ENCODE measurements around the gene TBC1D17.
"Not testable (repeated sequence)": the region's sequence is repeated elsewhere in the genome, so short reads cannot be mapped to it uniquely, and the experiment has no call there.

Gene TBC1D17

DNA sequence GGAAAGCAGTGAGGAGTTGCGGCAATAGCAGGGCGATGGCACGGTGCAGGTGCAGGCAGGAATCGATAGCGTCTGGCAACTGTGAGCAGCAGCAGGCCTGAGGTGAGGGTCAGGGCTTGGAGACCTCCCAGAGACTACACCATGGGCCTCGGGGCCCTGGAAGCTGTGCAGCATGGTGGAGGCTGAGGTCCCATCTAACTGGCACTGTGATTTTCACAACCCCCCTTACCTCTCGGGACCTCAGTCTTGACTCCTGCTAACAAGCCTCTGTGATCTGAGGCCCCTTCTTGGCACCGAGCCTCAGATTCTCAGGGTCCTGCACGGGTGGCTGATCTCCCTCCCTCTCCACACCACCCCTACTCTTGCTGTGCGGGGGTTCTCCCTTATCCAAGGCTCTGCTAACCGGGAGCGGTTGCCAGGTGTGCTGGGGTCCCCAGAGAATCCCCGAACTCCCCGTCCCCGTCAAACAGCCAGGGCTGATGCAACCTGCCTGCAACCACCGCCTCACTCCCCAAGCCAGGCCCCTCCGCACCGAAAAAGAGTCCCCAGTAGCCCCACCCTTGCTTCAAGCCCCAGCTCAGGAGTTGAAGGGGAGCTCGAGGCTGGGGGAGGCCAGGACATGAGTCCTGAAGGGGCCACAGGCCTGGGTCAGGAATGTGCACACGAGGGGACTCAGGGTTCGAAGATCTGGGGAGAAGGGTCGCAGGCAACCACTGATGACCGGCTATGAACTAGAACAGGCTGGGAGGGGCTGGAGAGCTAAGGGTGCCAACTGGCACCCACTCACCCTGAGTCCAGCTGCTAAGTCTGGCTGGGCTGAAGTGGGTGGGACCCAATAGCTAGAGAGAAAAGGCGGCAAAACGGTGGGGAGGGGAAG is 46.7 kb downstream of the TBC1D17 start:
- DNase-seq: peak; percentile 34

DNA sequence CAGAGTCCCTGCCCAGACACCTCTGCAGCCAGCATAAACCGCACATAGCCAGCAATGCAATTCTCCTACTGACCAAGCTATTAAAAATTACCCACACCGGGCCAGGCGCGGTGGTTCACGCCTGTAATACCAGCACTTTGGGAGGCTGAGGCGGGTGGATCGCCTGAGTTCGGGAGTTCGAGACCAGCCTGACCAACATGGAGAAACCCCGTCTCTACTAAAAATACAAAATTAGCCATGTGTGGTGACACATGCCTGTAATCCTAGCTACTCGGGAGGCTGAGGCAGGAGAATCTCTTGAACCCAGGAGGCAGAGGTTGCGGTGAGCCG is 47.3 kb downstream of the TBC1D17 start:
- DNase-seq: not testable (repeated sequence)

DNA sequence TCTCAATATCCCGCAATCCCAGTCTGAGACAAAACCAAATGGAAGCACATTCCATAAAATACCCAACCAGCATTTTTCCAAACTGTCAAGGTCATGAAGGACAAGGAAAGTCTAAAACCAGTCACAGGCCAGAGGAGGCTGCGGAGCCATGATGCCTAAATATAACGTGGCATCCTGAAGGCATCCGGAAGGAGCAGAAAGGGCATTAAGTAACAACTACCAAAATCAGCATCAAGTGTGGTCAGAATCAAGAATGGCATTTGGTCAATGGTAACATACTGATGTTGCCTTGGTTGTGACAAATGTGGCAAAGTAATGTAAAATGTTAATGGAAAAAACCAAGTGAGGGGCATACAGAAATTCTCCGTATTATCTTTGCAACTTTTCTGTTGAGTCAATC is 48.0 kb downstream of the TBC1D17 start:
- DNase-seq: no peak

DNA sequence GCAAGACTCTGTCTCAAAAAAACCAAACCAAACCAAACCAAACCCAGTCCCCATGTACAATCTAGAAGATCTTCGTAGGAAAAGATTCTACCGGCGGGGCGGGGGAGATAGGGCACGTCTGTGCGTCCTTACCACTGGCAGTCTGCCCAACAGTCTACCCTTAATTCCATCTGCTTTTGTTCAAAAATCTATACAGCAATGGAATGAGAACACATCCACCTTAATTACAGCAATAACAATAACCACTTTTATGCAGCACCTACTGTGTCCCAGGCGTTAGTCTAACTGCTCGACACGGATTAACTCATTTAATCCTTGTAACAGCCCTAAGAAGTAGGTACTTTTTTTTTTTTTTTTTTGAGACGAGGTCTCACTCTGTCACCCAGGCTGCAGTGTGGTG is 49.0 kb downstream of the TBC1D17 start:
- no peak for DNase-seq

DNA sequence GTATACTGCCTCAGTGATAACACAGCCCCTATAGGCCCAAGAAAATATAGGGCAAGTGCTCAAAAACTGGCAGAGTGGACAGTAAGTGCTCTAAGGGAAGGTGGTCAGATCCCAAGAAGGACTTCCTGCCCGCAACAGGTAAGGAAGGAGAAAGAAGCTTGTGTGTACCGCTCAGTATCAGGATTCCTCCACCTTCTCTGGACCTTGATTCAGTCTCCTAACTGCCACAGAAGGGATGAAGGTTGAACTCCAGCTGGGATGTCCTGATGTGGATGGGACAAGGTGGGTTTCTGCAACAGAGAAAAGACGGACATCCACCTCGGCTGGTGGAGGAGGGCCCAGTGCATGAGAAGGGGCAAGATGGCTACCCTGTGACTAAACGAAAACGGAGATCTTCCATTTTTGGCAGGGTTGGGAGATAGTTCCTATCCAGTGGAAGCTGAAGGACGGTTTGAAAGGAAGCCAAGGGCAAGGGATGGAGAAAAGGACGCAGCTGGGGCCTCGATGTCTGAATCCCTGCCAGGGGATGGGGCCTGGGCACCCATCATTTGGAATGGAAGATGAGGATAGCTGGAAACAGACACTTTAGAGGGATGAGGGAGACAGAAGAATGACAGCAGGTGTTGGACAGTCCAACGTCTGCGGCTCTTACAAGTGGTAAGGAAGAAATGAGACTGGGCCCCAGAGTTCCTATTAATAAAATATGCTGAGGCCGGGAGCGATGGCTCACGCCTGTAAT is 50.2 kb downstream of the TBC1D17 start:
- peak; percentile 14 for DNase-seq

DNA sequence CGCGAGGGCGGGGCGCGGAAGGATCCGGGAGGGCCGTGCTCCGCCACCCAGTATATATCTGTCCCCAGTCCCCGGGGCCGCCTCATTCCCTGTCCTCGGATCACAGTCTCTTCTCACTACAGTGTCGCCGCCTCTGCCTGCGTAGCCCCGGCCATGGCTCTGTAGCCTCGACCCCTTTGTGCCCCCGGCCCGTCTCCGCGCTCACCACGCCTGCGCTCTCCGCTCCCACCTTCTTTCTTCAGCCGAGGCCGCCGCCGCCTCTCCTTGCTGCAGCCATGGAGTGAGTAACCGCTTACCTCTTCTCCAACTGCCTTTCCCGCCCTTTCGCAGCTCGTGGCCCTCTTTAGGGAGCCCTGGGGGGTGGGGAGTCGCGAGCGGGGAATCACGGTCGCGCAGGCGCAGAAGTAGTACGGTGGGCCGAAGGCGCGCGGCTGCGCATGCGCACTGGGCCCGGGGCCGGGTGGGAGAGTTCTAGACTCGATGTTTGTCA is 51.7 kb downstream of the TBC1D17 start, which contains the start of the genes ATF5 and NUP62:
Gene ATF5 (plus strand): TSS at position 85 of the 490 bp plus-strand sequence. CDS start 1,646 bp downstream, outside the sequence.
Gene NUP62 (minus strand): TSS at position 384 of the 490 bp plus-strand sequence. CDS start 19,697 bp downstream, outside the sequence.
- peak; percentile 97 for DNase-seq

DNA sequence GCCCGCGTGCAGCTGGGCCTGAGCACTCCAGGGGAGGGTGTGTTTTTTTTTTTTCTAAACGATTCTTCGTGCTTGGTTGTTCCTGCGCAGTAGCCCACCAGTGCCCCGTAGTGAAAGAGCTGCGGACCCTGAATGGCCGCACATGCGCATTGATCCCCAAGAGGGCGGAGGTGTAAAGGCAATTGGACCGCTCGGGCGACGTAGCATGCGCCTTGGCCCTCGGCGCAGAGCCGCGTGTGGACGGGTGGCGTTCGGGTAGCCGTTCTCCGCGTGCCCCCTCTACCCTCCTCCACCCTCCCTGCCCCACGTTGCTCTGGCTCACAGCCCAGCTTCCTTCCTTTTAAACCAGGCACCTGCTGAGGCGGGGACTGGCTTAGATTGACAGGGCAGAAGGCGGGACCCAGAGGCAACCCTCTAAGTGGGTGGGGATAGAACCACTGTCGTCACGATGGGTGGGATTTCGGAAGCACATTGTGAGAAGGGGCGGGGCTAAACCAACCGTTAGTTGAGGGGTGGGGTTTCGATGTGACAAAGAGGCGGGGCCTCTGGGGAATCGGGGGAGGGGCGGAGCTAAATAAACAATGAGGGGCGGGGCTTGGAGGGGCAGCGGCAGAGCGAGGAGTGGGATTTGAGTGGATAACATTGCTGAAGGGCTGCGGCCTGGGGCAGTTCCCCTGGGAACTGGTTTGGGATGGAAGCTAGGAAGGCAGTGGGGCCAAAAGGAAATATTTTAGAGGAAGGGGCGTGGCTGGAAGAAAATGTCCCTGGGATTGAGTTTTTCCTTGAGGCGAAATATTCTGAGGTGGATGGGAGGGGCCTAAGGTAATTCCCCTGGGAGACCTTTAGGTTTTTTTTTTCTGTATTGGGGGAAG is 52.3 kb downstream of the TBC1D17 start:
- DNase-seq: peak; percentile 99

DNA sequence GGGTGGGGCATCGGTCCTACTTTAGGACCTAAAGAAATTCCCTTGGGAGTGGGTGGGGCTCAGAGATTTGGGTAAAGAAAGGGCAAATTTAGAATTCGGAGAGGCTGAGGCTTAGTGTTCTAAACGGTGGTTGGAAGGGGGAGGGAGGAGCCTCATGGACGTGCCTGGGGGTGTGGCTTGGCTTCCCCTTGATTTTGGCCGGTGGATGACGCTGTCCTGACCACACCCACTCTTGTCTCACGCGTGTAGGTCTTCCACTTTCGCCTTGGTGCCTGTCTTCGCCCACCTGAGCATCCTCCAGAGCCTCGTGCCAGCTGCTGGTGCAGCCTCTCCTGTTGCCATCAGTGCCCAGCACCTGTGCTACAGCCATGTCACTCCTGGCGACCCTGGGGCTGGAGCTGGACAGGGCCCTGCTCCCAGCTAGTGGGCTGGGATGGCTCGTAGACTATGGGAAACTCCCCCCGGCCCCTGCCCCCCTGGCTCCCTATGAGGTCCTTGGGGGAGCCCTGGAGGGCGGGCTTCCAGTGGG is 53.0 kb downstream of the TBC1D17 start:
- no peak for DNase-seq

DNA sequence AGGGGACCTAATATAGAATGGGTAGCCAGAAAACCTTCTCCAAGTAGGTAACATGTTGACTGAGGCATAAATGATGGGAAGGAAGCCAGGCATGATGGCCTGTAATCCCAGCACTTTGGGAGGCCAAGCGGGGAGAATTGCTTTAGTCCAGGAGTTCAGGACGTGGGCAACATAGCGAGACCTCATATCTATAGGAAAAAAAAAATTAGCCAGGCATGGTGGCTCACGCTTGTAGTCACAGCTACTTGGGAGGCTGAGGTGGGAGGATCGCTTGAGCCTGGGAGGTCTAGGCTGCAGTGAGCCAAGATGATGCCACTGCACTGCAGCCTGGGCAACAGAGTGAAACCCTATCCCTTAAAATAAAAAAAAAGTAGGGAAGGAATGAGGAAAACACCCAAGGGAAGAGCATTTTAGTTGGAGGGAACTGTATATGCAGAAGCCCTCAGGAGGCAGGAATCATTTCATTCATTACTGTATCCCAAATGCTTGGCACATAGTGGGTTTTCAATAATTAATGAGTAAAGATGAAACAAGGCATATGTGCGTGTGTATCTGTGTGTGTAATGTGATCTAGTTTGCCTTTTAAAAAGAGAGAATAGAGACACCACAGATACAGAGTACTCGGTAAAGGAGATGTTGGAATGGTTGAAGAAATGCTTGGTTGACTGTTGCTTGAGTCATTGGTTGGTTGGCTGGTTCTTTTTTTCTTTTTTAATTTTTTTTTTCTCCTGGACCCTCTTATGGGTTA is 54.0 kb downstream of the TBC1D17 start:
- DNase-seq: no peak

DNA sequence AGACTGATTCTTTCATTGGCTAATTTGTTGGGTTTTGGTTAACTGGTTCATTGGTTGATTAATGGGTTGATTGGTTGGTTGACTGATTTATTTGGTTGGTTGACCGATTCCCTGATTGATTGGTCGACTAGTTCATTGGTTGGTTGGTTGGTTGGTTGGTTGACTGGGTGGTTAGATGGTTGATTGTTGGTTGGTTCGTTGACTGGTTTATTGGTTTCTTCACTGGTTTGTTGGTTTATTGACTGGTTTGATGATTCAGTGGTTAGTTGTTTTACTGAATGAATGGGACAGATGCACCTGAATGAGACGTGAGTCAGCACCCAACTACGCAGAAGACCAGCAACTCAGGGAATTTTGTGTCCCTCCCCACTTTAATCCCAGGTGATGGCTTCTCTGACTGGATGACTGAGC is 54.5 kb downstream of the TBC1D17 start:
- DNase-seq: no peak

DNA sequence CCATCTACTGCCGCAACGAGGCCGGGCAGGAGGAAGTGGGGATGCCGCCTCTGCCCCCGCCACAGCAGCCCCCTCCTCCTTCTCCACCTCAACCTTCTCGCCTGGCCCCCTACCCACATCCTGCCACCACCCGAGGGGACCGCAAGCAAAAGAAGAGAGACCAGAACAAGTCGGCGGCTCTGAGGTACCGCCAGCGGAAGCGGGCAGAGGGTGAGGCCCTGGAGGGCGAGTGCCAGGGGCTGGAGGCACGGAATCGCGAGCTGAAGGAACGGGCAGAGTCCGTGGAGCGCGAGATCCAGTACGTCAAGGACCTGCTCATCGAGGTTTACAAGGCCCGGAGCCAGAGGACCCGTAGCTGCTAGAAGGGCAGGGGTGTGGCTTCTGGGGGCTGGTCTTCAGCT is 55.2 kb downstream of the TBC1D17 start:
- no peak for DNase-seq

DNA sequence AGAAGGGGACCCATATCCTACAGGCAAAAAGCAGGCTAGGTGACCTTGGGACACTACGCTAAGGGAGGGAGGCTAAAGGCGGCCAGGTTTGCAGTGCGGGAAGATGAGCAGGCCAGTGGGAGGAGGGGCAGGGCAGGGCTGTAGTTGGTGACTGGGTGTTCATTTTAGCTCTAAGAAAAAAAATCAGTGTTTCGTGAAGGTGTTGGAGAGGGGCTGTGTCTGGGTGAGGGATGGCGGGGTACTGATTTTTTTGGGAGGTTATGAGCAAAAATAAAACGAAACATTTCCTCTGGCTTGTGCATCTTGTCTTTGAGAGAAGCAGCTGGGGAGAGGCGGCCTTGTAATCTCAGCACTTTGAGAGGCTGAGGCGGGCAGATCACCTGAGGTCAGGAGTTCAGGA is 56.1 kb downstream of the TBC1D17 start:
- no peak for DNase-seq

DNA sequence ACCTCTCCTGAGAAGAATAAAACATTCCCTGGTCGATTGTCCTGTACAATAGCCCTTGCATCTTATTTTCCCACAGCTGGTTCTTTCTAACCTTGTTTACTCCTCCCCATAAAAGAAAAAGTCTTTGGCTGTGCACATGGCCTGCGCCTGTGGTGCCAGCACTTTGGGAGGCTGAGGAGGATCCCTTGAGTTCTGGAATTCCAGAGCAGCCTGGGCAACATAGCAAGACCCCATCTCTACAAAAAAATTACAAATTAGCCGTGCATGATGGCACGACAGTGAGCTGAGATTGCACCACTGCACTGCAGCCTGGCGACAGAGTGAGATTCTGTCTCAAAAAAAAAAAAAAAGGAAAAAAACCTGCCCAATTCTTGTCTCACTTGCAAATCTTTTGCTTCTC is 59.0 kb downstream of the TBC1D17 start:
- no peak for DNase-seq

DNA sequence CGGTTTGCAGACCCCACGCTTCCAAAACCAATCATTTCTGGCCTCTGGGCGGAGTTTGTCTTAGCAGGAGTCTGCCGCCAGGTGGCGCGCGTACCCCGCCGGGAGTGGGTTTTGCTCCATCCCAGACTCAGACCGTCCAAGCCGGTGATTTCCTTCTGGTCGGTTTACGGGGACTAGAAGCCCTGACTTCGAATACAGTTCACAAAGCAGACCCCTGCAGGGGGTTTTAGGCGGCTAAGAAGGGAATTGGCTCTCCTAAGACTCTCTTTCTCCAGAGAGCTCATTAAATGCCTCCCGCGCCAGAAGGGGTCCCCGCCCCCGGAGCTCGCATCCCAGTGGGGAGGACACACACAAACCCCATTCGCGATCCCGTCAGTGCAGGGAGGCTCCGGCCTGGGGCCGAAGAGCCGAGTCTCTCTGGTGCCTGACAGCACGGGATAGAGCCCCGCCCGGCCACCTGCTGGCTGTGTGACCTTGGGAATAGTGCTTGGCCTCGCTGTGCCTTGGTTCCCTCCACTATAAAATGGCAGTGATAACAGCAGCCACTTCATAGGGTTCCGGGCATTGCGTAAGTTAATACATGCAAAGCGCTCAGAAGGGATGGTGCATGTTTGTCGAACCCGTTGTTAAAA is 60.4 kb downstream of the TBC1D17 start:
- peak; percentile 82 for DNase-seq
